GM19455 (cell line): Measurements from ENCODE around the gene UTS2R.
"Not testable (repeated sequence)": the region's sequence is repeated elsewhere in the genome, so short reads cannot be mapped to it uniquely, and the experiment has no call there.

Source experiments
- ATAC-seq: cut with Tn5 transposase; IDR thresholded peaks from one replicate; pipeline ENCODE4 v1.9.1; 2021; ENCODE audit not compliant: unreplicated experiment

UTS2R gene

DNA sequence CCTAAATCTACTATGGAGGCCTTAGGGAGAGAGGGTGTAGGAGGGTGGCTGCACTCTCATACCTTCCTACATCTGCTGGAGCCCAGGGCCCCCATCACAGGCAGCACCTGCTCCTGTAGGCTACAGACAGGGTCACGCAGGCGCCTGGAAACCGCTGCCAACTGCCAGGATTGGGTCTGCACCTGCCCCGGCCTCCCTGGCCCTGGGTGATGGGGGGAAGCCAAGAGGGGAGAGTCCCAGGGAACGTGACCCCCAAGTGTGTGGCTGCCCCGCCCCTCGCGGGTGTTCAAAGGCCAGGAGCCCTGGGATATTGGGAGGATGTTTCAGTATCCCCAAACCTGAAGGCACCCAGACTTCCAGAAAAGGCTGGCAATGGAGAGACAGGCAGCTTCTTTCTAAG lies 18.1 kb upstream of the UTS2R start:
- ATAC-seq: no peak

- ATAC-seq: no peak
Observed at GRCh38 chr17:82354804-82355308, 16.7 kb upstream of the UTS2R start.

DNA sequence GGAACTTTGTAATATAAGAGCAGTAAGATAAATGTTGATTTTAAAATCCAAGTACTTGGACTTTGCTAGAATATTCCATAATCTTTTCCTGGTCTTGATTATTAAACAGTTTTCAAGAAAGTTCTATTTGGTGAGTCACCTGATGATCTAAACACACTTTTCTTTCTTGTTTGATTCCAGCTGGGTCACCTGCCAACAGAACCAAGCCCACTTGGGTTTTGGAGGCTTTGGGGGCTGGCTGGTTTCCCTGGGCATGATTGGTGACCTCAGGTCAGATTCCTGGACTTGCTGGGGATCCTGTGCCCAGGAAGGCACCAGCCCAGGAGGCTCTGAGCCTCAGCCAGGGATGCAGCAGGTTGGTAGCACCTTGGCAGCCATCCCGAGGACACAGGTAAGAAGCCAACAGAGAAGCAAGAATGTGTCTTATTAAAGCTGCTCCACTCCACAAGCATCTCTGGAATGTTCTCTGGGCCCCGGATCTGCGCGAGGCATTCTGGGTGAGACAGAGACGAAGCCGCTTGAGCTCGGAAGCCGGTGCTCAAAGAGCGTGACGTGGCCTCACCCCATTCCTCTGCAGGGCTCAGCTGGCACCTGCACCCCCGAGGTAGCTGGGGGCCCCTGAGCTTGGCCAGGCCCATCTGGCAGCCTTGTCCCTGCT lies 15.7 kb upstream of the UTS2R start:
- no peak for ATAC-seq

DNA sequence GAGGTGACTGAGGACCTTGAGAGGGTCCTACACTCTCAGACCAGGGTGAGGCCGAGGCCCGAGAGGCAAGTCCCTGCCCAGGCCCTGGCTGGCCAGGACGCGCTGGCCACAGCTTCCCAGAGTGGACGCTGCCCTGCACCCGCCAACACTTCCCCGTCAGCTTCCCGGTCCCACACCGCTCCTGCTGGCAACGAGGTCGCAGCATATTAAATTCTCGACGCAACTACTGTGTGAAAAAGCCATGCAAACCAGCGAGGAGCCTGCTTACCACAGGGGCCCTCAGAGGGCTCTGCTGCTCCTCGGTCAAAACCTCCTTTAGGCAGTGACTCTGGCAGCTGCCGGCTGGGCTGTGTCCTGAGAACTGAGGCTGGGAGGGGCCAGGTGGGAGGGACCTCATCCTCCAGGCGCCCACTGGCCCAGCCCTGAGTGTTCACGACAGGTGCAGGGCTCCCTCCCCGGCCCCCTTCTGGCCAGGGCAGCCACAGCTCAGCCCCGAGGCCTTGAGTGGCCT lies 14.7 kb upstream of the UTS2R start:
- ATAC-seq: no peak

DNA sequence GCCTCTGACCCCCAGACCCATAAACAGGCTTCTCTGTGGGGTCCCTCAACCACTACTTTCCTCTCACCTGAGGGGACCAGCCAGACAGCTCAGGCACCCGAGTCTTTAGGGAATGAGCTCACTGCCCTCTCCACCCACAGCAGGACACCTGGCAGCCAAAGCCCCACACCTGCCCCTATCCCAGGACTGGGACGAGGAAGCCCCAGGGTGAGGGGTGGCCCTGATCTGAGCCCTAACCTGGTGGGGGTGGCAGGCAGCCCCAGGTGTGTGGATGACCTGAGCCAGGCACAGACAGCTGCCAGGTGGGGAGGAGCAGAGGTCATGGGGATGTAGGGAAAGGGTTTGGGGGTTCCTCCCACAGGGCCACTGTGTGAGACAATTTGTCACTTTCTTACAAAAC lies 14.2 kb upstream of the UTS2R start:
- no peak for ATAC-seq

- ATAC-seq: no peak
Observed at GRCh38 chr17:82358465-82359350, 12.9 kb upstream of the UTS2R start, which contains the start of gene TEX19. Gene TEX19 (plus strand): TSS chr17:82359247. CDS start chr17:82362151, 2,904 bp downstream.

DNA sequence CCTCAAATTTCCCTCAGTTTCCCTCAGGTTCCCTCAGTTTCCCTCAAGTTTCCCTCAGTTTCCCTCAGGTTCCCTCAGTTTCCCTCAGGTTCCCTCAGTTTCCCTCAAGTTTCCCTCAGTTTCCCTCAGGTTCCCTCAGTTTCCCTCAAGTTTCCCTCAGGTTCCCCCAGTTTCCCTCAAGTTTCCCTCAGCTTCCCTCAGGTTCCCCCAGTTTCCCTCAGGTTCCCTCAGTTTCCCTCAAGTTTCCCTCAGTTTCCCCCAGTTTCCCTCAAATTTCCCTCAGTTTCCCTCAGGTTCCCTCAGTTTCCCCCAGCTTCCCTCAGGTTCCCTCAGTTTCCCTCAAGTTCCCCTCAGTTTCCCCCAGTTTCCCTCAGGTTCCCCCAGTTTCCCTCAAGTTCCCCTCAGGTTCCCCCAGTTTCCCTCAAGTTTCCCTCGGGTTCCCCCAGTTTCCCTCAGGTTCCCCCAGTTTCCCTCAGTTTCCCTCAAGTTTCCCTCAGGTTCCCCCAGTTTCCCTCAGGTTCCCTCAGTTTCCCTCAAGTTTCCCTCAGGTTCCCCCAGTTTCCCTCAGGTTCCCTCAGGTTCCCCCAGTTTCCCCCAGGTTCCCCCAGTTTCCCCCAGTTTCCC lies 12.0 kb upstream of the UTS2R start:
- not testable (repeated sequence) for ATAC-seq

- no peak for ATAC-seq
Observed at GRCh38 chr17:82361885-82362633, 9.5 kb upstream of the UTS2R start.

GRCh38 chr17:82365606-82366295 lies 5.8 kb upstream of the UTS2R start:
- no peak for ATAC-seq

DNA sequence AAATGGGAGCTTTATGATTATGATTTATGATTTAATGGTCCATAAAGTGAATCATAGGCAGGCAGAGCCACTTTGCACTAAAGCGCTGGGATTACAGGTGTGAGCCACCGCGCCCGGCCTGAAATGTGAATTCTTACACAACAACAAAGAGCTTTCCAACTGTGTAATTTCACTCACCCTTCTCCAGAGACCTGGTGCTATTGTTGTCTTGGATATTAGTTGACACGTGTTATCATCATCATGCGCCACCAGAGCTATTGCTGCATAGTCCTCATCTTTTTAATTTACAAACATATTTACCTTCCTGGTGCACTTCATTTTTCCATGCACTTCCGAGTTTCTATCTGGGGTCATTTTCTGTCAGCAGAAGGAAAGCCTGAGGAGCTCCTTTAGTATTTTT lies 4.8 kb upstream of the UTS2R start:
- ATAC-seq: no peak

GRCh38 chr17:82367724-82368524 lies 3.6 kb upstream of the UTS2R start:
- ATAC-seq: no peak

DNA sequence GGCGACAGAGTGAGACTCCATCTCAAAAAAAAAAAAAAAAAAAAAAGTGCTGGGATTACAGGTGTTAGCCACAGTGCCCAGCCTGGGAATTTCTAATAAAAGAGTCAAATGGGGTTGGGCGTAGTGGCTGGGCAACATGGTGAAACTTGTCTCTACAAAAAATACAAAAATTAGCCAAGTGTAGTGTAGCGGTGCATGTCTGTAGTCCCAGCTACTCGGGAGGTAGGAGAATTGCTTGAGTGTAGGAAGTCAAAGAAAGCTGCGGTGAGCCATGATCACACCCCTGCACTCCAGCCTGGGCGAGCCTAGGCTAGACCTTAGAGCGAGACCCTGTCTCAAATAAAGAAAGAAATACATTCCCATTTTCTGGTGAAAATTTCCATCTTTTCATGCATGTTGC lies 2.4 kb upstream of the UTS2R start:
- no peak for ATAC-seq

DNA sequence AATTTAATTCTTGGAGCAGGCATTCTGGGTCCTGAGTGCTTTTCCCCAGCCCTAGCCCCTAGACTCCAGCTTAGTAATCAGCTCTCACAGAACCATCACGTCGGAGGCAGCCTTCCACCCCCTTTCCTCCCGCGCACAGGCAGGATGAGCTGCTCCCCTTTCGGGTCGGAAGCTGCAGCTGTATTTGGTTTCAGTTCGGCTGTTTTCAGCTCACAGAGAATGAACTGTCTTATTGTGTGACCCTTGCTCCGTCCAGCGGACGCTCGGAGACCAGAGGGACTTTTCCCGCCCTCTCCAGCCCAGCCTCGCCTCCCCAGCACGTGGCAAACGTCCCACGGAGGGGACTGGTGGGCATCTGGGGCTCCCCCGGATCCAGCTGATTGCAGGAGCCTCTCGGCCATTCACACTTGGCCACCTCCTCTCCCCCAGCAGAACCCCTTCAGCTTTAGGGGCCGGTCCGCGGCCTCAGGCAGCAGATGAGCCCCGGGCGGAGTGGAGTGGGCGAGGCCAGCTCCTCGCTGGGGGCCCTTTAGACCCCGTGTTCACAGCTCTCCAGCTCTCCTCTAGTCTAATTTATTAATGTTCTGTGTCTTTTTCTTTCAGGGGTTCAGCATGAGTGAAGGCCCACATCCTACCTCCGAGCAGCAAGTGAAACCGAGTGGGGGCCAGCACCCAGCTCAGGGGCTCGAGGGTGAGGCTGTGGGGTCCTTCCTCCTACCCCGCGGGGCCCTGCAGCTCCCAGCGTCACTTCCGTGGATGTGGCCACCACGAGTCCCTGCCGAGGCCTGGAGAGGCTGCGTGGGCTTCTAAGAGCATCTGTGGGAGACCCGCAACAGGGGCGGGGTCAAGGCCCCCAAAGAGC lies 863 bp upstream of the UTS2R start:
- ATAC-seq: no peak

DNA sequence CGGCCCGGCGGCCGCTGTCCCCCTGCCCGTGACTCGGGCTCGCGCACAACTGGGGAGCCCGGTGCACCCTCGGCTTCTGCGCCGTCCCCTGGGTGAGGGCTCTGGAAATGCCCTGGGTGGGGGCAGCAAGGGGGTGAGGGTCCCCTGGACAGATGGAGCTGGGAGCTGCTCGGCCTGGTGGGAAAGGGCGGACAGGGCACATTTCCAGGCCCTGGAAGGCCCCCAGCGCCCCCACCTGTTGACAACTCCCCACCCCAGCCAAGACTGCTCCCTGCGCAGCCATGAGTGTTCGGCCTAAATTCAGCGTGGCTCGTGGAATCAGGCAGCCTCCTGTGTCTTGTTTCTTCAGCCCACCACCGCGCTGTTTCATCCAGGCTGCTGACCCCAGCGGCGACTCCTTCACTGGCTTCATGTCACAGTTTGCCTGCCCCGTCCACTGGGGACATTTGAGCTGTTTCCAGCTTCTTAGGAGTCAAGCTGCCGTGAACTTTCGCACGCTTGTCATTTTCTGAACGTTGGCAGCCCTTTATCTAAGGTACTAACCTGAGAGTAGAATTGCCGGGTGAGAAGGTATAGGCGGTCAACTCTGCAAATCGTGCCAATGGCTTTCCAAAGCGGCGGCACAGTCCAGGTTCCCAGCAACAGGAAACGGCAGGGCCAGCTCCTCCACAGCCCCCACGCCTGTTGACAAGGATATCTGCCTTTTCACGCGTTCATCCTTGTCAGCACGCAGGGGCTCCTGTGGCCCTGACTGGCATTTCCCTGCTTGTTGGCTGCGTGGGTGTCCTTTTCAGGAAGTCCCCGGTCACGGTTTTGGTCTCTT lies 895 bp downstream of the UTS2R start:
- no peak for ATAC-seq

DNA sequence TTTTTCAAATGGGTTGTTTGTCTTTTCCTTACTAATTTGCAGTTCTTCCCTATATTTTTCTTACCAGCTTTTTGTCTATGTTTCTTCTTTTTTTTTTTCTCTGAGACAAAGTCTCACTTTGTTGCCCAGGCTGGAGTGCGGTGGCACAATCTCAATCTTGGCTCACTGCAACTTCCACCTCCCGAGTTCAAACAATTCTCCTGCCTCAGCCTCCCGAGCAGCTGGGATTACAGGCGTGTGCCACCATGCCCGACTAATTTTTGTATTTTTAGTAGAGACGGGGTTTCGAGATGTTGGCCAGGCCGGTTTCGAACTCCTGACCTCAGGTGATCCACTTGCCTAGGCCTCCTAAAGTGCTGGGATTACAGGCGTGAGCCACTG lies 1.5 kb downstream of the UTS2R start:
- not testable (repeated sequence) for ATAC-seq

- no peak for ATAC-seq
Observed at GRCh38 chr17:82373731-82374625, 2.4 kb downstream of the UTS2R start.
